Panc1 (cell line): ENCODE data around the gene NEURL1B. TPM values are rescaled to one million over a fixed set of nuclear protein-coding genes. Genes with fewer than 3 reads are reported as not detected.

Experiments used
- ATAC-seq: fragments of 200-7000 bp; cut with Tn5 transposase; 2 replicates; pipeline ENCODE4 v1.9.1; 2020; ENCODE audit warnings: mild to moderate bottlenecking, moderate library complexity
- BruUV-seq: library from RNA; stranded (reverse); fragments of 400-500 nt; replicated peaks from 2 replicates; lab custom pipeline; 2021; lab: Mats Ljungman, UMichigan
- CTCF ChIA-PET: fragments of 300-600 bp; sonication (Branson Sonifier 250); formaldehyde crosslinking; loops from one replicate; lab custom pipeline; 2022; ENCODE audit warnings: antibody characterized with exemption; lab: Charles Lee
- POLR2A ChIA-PET: fragments of 300-600 bp; sonication (Branson Sonifier 250); formaldehyde crosslinking; loops from one replicate; lab custom pipeline; 2022; ENCODE audit warnings: antibody characterized with exemption; lab: Charles Lee
- DNase-seq: peaks from one replicate; pipeline ENCODE4 v3.0.0-alpha.2; 2010; ENCODE audit warnings: low read depth, low spot score
- H3K27ac ChIP-seq: 2 replicates; pipeline ENCODE4 v1.5.1; 2011; ENCODE audit warnings: mild to moderate bottlenecking, low read length, inconsistent platforms
- H3K27me3 ChIP-seq: fragments of 200-500 bp; sonication (Bioruptor generic); 2 replicates; pipeline ENCODE4 v1.6.0; 2014; ENCODE audit warnings: low read length, inconsistent platforms; ENCODE audit not compliant: control insufficient read depth, insufficient read depth
- H3K36me3 ChIP-seq: fragments of 200-500 bp; sonication (Bioruptor generic); 2 replicates; pipeline ENCODE4 v1.5.1; 2014; ENCODE audit warnings: inconsistent platforms, mild to moderate bottlenecking, low read length, moderate library complexity; ENCODE audit not compliant: control insufficient read depth, insufficient read depth
- H3K4me1 ChIP-seq: 2 replicates; pipeline ENCODE4 v1.5.1; 2011; ENCODE audit warnings: inconsistent platforms, mild to moderate bottlenecking, low read length, moderate library complexity; ENCODE audit not compliant: control insufficient read depth, insufficient read depth
- H3K4me3 ChIP-seq, 2 experiments: 2 replicates each; pipeline ENCODE4 v1.5.1; 2011 to 2012; ENCODE audit warnings: low read depth in 2 of 2, low read length in 2 of 2, mild to moderate bottlenecking in 2 of 2, inconsistent platforms in 1 of 2, moderate library complexity in 1 of 2
- H3K9me3 ChIP-seq: fragments of 200-500 bp; sonication (Bioruptor generic); 2 replicates; pipeline ENCODE4 v1.5.1; 2014; ENCODE audit warnings: low read depth, mild to moderate bottlenecking, inconsistent platforms, low read length, moderate library complexity; ENCODE audit not compliant: control insufficient read depth, insufficient read depth
- CTCF ChIP-seq: fragments of 450-650 bp; IDR thresholded peaks from 2 replicates; pipeline ENCODE4 v1.5.1; 2017; ENCODE audit warnings: mild to moderate bottlenecking
- POLR2AphosphoS5 ChIP-seq: IDR thresholded peaks from 2 replicates; pipeline ENCODE4 v1.6.1; 2012; ENCODE audit warnings: mild to moderate bottlenecking, low read depth, low read length, moderate library complexity
- REST ChIP-seq, 2 experiments: IDR thresholded peaks; 2 replicates each; pipeline ENCODE4 v1.6.1; 2011 to 2012; ENCODE audit warnings: low read depth in 2 of 2, control low read depth in 1 of 2, low read length in 1 of 2, mild to moderate bottlenecking in 1 of 2, moderate library complexity in 1 of 2; ENCODE audit not compliant: insufficient read depth in 1 of 2
- SIN3A ChIP-seq: IDR thresholded peaks from 2 replicates; pipeline ENCODE4 v1.6.1; 2012; ENCODE audit warnings: low read depth, mild to moderate bottlenecking, low read length, moderate library complexity, borderline replicate concordance; ENCODE audit not compliant: insufficient read depth
- TCF7L2 ChIP-seq: IDR thresholded peaks from 2 replicates; pipeline ENCODE4 v1.6.1; 2011; ENCODE audit warnings: mild to moderate bottlenecking, low read depth, low read length, inconsistent platforms
- in situ Hi-C: cut with HindIII; loops from 2 replicates; pipeline ENCODE4 v1.10.0; 2016; ENCODE audit warnings: low sequenced_read_pairs, low pct_unique_long_range_greater_than_20kb
- intact Hi-C: fragments of 100-400 bp; cut with micrococcal nuclease; formaldehyde crosslinking; loops from one replicate; pipeline ENCODE4 v1.10.0; 2022; ENCODE audit not compliant: unreplicated experiment
- total RNA-seq: library from RNA; stranded (reverse); gene quantifications from one replicate; pipeline ENCODE4 v1.2.1, GENCODE V29; 2021; ENCODE audit not compliant: unreplicated experiment

The NEURL1B gene
- total RNA-seq, 1 experiment from 2014 or later = 5.3 TPM

- no peak overlapping the region for H3K27ac ChIP-seq
- DNase-seq = no peak
- intact Hi-C loops = no loop called here
- in situ Hi-C loops = no loop called here
- H3K36me3 ChIP-seq = no peaks in the 10 kb centered on the region
- TF ChIP-seq POLR2AphosphoS5 (no peak), CTCF (no peak), REST (IDR thresholded peaks at IDR 0.05; ENCODE audit: insufficient read depth in 1 of 2, low read depth in 2 of 2, low read length in 1 of 2) (no peak), TCF7L2 (no peak), SIN3A (no peak)
- no peaks in the 10 kb centered on the region for H3K9me3 ChIP-seq
- ATAC-seq = no peak
- no peaks in the 10 kb centered on the region for H3K27me3 ChIP-seq
- H3K4me3 ChIP-seq = no peak overlapping the region
- POLR2A ChIA-PET = no interaction called here
- CTCF ChIA-PET = interaction anchor here (0.6 kb wide), 1 partner anchor 273 kb away, joined by 5 read pairs; no protein-coding TSS in a partner anchor
- peaks cover 7% of the 10 kb centered on the region for H3K4me1 ChIP-seq
- no TSS peak for BruUV-seq
Observed at GRCh38 chr5:172658391-172658790, 17.3 kb downstream of the NEURL1B start.

GRCh38 chr5:172658961-172659501, 18.0 kb downstream of the NEURL1B start:
- BruUV-seq = no TSS peak
- no peaks in the 10 kb centered on the region for H3K36me3 ChIP-seq
- DNase-seq = no peak
- no peak for TF ChIP-seq CTCF
- no peak for TF ChIP-seq POLR2AphosphoS5
- TF ChIP-seq TCF7L2 = no peak
- no peak for TF ChIP-seq REST (IDR thresholded peaks at IDR 0.05; ENCODE audit: insufficient read depth in 1 of 2, low read depth in 2 of 2, low read length in 1 of 2)
- TF ChIP-seq SIN3A = no peak
- ATAC-seq = no peak; the same call in 1 of the 2 replicates
- ChIA-PET CTCF (interaction anchor here (0.6 to 0.7 kb wide), 2 partner anchors 17 to 273 kb away, joined by 3 to 5 read pairs; no protein-coding TSS in a partner anchor), POLR2A (no interaction called here)
- intact Hi-C loops (no loop called here), in situ Hi-C loops (no loop called here)
- no peaks in the 10 kb centered on the region for H3K27me3 ChIP-seq
- H3K4me3 ChIP-seq = no peak overlapping the region
- peaks cover 7% of the 10 kb centered on the region for H3K4me1 ChIP-seq
- no peaks in the 10 kb centered on the region for H3K9me3 ChIP-seq
- no peak overlapping the region for H3K27ac ChIP-seq
